CD4-positive, alpha-beta T cell treated with Interleukin-17A for 1 hour (primary cell): ENCODE results near the gene TTC29.

Experiments used
- DNase-seq: peaks from one replicate; pipeline ENCODE4 v3.0.0-alpha.2; 2020

Gene TTC29

GRCh38 chr4:146945556-146946374 lies at the start of gene TTC29:
Gene TTC29, minus strand, starts transcription at chr4:146945864. Its CDS starts 5,969 bp downstream, at chr4:146939895.
- peak; percentile 86 for DNase-seq

- DNase-seq, result no peak
Observed at GRCh38 chr4:146981651-146982050, 36.0 kb upstream of the TTC29 start.

GRCh38 chr4:146978641-146979040 lies 33.0 kb upstream of the TTC29 start:
- DNase-seq, result no peak

- DNase-seq, result no peak
Observed at GRCh38 chr4:146976145-146976544, 30.5 kb upstream of the TTC29 start.

GRCh38 chr4:146975527-146975926 lies 29.9 kb upstream of the TTC29 start:
- no peak for DNase-seq

- no peak for DNase-seq
Observed at GRCh38 chr4:146975036-146975435, 29.4 kb upstream of the TTC29 start.

- no peak for DNase-seq
Observed at GRCh38 chr4:146972036-146972435, 26.4 kb upstream of the TTC29 start.

- DNase-seq, result no peak
Observed at GRCh38 chr4:146969126-146969525, 23.5 kb upstream of the TTC29 start.

GRCh38 chr4:146960634-146961033 lies 15.0 kb upstream of the TTC29 start:
- DNase-seq, result no peak

- no peak for DNase-seq
Observed at GRCh38 chr4:146959692-146960091, 14.0 kb upstream of the TTC29 start.

- no peak for DNase-seq
Observed at GRCh38 chr4:146957237-146957636, 11.6 kb upstream of the TTC29 start.

- no peak for DNase-seq
Observed at GRCh38 chr4:146952896-146953295, 7.2 kb upstream of the TTC29 start.

GRCh38 chr4:146949559-146949958 lies 3.9 kb upstream of the TTC29 start:
- no peak for DNase-seq

GRCh38 chr4:146943691-146944375 lies 1.8 kb downstream of the TTC29 start:
- DNase-seq, result no peak

GRCh38 chr4:146932116-146932515 lies 13.5 kb downstream of the TTC29 start:
- DNase-seq, result no peak

- no peak for DNase-seq
Observed at GRCh38 chr4:146930673-146931072, 15.0 kb downstream of the TTC29 start.

- no peak for DNase-seq
Observed at GRCh38 chr4:146927695-146928094, 18.0 kb downstream of the TTC29 start.

GRCh38 chr4:146916479-146917076 lies 29.1 kb downstream of the TTC29 start:
- peak; percentile 46 for DNase-seq

- no peak for DNase-seq
Observed at GRCh38 chr4:146915132-146915531, 30.5 kb downstream of the TTC29 start.

- no peak for DNase-seq
Observed at GRCh38 chr4:146900295-146900694, 45.4 kb downstream of the TTC29 start.

GRCh38 chr4:146890301-146890700 lies 55.4 kb downstream of the TTC29 start:
- no peak for DNase-seq

- DNase-seq, result no peak
Observed at GRCh38 chr4:146883070-146883469, 62.6 kb downstream of the TTC29 start.

GRCh38 chr4:146857298-146857697 lies 88.4 kb downstream of the TTC29 start:
- no peak for DNase-seq

GRCh38 chr4:146855761-146856160 lies 89.9 kb downstream of the TTC29 start:
- DNase-seq, result no peak
